AML-193 (cell line): ENCODE measurements around the gene KIF27.
"Not testable (repeated sequence)": the region's sequence is repeated elsewhere in the genome, so short reads cannot be mapped to it uniquely, and the experiment has no call there.

Experiments used
- DNase-seq, 2 experiments: peaks; one replicate each; lab custom pipeline; 2025; lab: John Stamatoyannopoulos, UW

KIF27 gene

DNA sequence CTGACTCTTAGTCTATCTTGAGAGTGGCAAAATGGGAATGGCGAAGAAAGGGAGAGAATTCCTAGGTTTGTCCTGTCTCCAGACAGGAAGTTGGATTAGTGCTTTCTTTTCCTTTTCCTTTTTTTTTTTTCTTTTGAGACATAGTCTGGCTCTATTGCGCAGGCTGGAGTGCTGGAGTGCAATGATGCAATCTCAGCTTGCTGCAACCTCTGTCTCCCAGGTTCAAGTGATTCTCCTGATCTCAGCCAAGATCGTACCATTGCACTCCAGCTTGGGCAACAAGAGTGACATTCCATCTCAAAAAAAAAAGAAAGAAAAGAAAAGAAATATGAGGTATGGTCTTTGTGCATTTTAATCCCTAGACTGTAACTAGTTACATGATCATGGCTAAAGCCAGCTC lies 12.6 kb upstream of the KIF27 start:
- peak in 1 of 2 experiments; percentile 16 for DNase-seq

GRCh38 chr9:83932851-83933250 lies 11.6 kb upstream of the KIF27 start:
- no peak for DNase-seq

DNA sequence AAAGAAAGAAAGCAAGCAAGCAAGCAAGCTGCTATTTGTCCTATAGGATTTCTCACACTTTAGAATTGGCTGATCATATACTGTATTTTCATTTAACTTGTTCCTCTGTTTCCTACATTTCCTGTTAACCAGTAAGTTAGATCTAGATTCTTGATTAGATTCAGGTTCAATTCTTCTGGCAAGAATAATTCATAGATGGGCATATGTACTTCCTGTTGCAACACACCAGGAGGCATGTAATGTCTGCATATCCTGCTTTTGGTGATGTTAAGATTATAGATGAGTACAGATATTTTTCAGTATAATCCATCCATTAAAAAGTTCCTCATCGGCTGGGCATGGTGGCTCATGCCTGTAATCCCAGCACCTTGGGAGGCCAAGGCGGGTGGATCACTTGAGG lies 10.8 kb upstream of the KIF27 start:
- peak; percentile 25 to 50 for DNase-seq

- DNase-seq = no peak
Observed at GRCh38 chr9:83930881-83931280, 9.6 kb upstream of the KIF27 start.

DNA sequence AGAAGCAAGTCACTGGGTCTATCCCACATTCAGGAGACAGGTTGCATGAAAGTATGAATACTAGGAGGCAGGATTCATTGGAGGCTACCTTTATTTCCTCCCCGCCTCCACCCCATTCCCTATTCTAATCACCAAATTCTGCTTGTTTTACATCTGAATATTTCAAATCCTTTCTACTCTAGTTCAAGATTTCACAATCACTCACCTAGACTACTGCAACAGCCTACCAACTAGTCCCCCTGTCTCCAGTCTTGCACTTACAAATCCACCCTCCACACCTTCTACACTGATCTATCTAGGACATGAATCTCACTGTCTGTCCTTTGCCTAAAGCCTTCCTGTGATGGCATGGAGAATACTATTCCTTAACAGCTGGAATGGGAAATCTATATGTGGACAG lies 6.4 kb upstream of the KIF27 start:
- no peak for DNase-seq

DNA sequence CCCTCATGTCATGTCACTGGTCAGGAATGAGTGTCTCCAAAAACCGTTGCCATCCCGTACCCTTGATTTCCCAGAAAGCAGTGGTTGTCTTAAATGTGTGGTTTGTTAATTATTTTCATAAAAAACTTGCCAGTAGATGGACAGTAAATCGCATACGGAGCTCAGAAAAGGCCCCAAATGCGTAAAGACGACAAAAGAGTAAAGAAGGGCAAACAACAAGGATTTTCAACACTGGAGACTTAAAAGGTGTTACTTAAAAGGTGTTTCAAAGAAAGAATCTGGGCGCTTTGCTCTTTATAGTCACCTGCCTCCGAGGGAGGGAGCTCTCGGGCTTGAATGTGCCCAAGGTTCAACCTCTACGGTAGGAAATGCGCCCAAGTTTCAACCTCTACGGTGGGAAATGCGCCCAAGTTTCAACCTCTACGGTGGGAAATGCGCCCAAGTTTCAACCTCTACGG lies 734 bp downstream of the KIF27 start:
- peak in 1 of 2 experiments; percentile 61 for DNase-seq

DNA sequence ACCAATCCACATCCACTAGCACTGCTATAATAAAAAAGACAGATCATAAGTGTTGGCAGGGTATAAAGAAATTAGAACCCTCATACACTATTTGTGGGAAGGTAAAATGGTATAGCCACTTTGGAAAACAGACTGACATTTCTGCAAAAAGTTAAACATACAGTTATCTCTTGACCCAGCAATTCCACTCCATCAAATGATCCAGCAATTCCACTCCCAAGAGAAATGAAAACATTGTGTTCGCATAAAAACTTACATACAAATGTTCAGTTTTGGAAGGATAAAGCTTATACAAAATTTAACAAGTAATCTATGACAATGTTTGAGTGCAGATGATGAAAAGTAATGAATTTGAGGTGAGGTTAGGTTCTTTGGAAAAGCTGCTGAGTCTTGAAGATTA lies 2.1 kb downstream of the KIF27 start:
- DNase-seq = no peak

DNA sequence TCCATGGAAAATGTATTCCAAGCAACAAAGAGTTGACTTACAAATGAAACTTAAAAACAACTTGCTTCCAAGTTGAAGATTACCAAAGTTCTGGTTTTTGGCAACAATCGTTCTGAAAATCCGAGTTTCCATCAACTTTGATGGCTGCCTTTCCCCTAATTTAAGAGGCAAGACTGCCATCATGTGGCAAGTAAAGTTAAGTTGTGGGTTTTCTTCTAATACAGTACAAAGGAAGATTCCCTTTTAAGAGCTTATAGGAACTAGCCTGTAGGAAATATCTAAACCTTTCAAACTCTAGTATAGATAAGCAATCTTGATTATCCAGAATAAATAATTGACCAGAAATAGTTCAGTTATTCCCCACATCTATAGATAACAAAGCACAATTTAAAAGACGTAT lies 9.0 kb downstream of the KIF27 start:
- DNase-seq = peak; percentile 50 to 55

DNA sequence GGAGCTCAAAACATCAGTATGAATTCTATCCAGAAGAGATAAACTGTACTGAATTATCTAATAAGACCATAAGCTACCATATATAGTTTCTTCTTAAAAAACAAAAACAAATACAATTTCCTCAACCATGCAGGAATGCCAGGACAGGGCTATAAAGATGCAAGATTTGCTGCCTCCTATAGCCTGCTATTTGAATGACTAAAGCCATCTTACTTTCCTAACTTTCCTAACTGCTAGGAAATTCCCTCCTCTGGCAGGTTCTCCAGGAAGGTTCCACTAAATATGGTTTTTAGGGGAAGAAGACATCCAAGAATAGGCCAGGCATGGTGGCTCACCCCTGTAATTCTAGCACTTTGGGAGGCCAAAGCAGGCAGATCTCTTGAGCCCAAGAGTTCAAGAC lies 15.1 kb downstream of the KIF27 start:
- no peak for DNase-seq

GRCh38 chr9:83900615-83901014 lies 20.6 kb downstream of the KIF27 start:
- DNase-seq = not testable (repeated sequence)

DNA sequence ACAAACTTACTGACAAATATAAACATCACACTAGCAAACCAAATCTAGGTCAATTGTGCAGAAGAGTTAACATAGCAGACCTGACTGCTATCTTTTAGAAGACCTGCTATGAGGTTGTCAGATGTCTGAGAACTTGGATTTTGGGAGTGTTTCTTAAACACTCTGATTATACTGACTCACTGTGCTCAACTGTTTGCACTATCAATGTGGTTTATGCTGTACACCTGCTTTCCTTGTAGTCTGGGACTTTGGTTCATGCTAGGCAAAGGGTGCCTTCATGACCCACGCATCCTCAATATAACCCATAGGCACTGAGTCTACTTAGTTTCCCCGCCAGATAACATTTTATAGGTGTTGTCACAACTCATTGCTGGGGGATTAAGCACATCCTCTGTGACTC lies 26.9 kb downstream of the KIF27 start:
- not testable (repeated sequence) for DNase-seq

DNA sequence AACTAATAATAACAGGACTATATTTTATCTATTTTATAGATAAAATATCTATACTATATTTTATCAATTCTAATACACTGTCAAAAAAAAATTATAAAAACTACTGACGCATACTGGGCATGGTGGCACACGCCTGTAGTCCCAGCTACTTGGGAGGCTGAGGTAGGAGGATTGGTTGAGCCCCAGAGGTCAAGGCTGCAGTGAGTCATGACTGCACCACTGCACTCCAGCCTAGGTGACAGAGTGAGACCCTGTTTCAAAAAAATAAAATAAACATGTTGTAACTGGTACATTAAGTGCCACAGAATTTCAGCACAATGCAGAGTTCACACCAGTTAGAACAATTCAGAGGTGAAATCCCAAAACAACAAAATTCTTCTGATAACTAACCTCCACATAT lies 34.7 kb downstream of the KIF27 start:
- not testable (repeated sequence) for DNase-seq

GRCh38 chr9:83885559-83886240 lies 35.5 kb downstream of the KIF27 start:
- not testable (repeated sequence) for DNase-seq

- not testable (repeated sequence) for DNase-seq
Observed at GRCh38 chr9:83881687-83882408, 39.4 kb downstream of the KIF27 start.

DNA sequence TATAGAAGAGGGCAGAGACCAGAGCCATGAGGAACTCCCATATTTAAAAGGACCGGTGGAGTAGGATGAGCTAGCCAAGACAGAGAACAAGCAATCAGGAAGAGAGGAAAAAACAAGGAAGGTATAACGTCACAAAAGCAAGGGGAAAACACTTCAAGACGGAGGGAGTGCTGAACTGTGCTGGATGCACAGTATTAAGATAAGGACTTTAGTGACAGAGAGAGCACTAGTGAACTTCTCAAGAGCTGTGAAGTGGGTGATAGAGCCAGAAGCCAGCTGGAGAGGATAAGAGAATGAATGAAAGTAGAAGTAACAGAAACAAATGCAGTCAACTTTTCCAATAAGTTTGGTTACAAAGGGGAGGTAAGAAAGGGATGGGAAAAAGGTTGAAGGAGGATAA lies 45.7 kb downstream of the KIF27 start:
- DNase-seq = not testable (repeated sequence)

- not testable (repeated sequence) for DNase-seq
Observed at GRCh38 chr9:83849895-83850294, 71.3 kb downstream of the KIF27 start.

- not testable (repeated sequence) for DNase-seq
Observed at GRCh38 chr9:83837070-83837643, 84.1 kb downstream of the KIF27 start.

GRCh38 chr9:83830426-83831071 lies 90.7 kb downstream of the KIF27 start:
- DNase-seq = not testable (repeated sequence)

DNA sequence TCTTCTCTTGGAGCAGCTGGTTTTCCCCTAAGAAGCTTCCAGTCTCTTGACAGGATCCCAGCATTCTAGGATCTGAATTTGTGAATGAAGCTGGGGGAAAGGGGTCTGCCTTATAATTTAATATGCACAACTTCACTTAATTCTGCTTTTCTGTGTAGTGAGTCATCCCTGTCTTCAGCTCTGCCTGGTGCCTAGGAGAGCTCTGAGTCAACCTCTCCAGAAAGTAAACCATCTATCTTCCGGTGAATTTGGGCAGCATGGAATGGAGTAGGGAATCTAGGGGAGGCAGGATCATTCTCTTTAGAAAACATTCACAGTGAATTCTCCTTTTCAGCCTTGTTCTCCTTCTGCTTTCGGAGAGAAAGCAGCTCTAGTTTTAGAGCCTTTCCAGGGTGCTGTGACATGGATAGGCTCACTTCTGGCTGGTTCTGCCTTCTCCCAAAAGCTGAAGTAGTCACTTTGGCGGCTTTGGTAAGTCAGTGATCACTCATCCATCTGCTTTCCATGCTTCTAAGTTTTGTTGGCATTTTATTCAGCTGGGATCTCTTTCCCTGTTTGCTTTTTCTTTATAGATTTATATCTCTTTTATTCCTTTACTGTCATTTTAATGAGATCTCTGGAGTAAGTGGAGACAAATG lies 96.1 kb downstream of the KIF27 start:
- not testable (repeated sequence) for DNase-seq

DNA sequence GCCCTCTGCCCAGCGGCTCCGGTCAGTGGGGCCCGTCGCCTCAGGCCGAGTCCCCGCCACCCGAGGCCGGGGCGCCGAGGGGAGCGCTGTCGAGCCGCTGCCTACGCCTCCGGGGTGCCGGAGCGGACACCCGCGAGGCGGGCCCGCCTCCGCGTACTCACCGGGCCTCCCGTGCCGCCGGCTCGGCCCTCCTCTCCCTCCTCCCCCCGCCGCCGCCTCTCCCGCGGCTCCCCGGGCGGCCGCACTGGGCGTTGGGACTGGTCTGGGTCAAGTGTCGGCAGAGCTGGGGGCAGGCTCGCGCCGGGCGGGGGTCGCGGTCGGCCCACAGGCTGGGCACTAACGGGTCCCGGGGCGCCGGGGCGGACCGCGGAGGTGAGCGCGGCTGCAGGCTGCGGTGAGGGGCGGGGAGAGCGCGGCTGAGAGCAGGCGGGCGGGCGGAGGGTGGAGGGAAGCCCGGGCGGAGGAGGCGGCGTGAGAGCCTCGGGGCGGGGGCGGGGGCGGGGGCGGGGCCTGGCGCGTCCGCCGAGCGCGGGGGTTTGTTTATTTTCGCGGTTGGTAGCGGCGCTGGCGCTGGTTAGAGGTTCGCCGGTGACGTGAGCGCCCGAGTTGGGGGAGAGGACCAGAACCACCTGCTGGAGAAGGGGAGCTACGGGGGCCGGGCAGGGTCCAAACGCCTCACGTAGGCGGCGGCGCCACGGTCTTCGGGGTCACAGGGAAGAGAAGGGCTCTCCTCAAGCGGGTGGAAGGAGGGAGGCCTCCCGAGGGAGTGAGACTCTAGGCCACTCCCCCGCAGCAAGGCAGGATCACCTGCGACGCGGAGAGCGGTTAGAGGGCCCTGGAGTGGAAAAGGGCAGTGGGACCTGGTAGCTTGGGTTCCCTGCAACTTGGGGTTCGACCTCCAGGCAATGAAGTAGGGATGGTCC lies 103.6 kb downstream of the KIF27 start, which contains the start of gene GKAP1:
GKAP1 (minus strand) TSS at position 414 of the 923 bp plus-strand sequence. CDS start 11,252 bp downstream, outside the sequence.
- peak; percentile 46 to 49 for DNase-seq

- not testable (repeated sequence) for DNase-seq
Observed at GRCh38 chr9:83817011-83817355, 104.2 kb downstream of the KIF27 start.
